GM23338 (cell line): ENCODE results near the gene VGLL4. TPM values are rescaled to one million over a fixed set of nuclear protein-coding genes. Genes with fewer than 3 reads are reported as not detected.

Experiments used
- ATAC-seq: fragments of 200-7000 bp; cut with Tn5 transposase; 3 replicates; pipeline ENCODE4 v1.9.1; 2020
- DNase-seq: peaks from one replicate; pipeline ENCODE4 v3.0.0-alpha.2; 2015; ENCODE audit warnings: low spot score
- H2AFZ ChIP-seq: fragments of 200-600 bp; sonication (generic); 2 replicates; pipeline ENCODE4 v1.8.0; 2016; ENCODE audit warnings: antibody characterized with exemption, mild to moderate bottlenecking, moderate library complexity
- H3F3A ChIP-seq: fragments of 200-600 bp; sonication (generic); replicated peaks from 2 replicates; pipeline ENCODE4 v1.8.0; 2017; ENCODE audit warnings: antibody characterized with exemption, mixed run types, low read depth
- H3K27ac ChIP-seq: fragments of 200-600 bp; sonication (generic); 2 replicates; pipeline ENCODE4 v1.6.1; 2016; ENCODE audit warnings: low read depth
- H3K27me3 ChIP-seq: fragments of 200-600 bp; sonication (generic); 2 replicates; pipeline ENCODE4 v1.8.0; 2016; ENCODE audit warnings: mild to moderate bottlenecking, mixed run types, moderate library complexity; ENCODE audit not compliant: insufficient read depth
- H3K36me3 ChIP-seq: fragments of 200-600 bp; sonication (generic); 2 replicates; pipeline ENCODE4 v1.8.0; 2016; ENCODE audit warnings: mild to moderate bottlenecking; ENCODE audit not compliant: insufficient read depth
- H3K4me1 ChIP-seq: fragments of 200-600 bp; sonication (generic); 2 replicates; pipeline ENCODE4 v1.8.0; 2016; ENCODE audit warnings: mild to moderate bottlenecking, moderate library complexity; ENCODE audit not compliant: insufficient read depth
- H3K4me2 ChIP-seq: fragments of 200-600 bp; sonication (generic); 2 replicates; pipeline ENCODE4 v1.7.1; 2017; ENCODE audit warnings: mixed run types
- H3K4me3 ChIP-seq: fragments of 200-600 bp; sonication (generic); 2 replicates; pipeline ENCODE4 v1.6.1; 2016; ENCODE audit warnings: mixed run types
- H3K79me2 ChIP-seq: fragments of 200-600 bp; sonication (generic); replicated peaks from 2 replicates; pipeline ENCODE4 v1.8.0; 2017; ENCODE audit warnings: mild to moderate bottlenecking; ENCODE audit not compliant: insufficient read depth
- H3K9me2 ChIP-seq: fragments of 200-600 bp; sonication (generic); 2 replicates; pipeline ENCODE4 v1.8.0; 2017; ENCODE audit not compliant: insufficient read depth
- H4K20me1 ChIP-seq: fragments of 200-600 bp; sonication (generic); replicated peaks from 2 replicates; pipeline ENCODE4 v1.8.0; 2017; ENCODE audit warnings: mild to moderate bottlenecking; ENCODE audit not compliant: insufficient read depth
- H3K27ac Mint-ChIP-seq: 2 replicates; pipeline ENCODE4 v1.8.0; 2020; ENCODE audit warnings: inconsistent platforms, mild to moderate bottlenecking, moderate library complexity, mixed read lengths
- H3K27me3 Mint-ChIP-seq: 3 replicates; pipeline ENCODE4 v1.8.0; 2022; ENCODE audit warnings: low read depth, mild to moderate bottlenecking, moderate library complexity, mixed read lengths, inconsistent platforms; ENCODE audit not compliant: insufficient read depth, poor library complexity
- H3K36me3 Mint-ChIP-seq: 3 replicates; pipeline ENCODE4 v1.8.0; 2021; ENCODE audit warnings: low read depth, mild to moderate bottlenecking, inconsistent platforms, moderate library complexity, mixed read lengths
- H3K4me1 Mint-ChIP-seq: 3 replicates; pipeline ENCODE4 v1.8.0; 2020; ENCODE audit warnings: mild to moderate bottlenecking, inconsistent platforms, mixed read lengths
- H3K4me3 Mint-ChIP-seq: 3 replicates; pipeline ENCODE4 v1.8.0; 2021; ENCODE audit warnings: moderate library complexity, mild to moderate bottlenecking, inconsistent platforms, mixed read lengths
- H3K9me3 Mint-ChIP-seq: 3 replicates; pipeline ENCODE4 v1.8.0; 2020; ENCODE audit warnings: moderate library complexity, mild to moderate bottlenecking, inconsistent platforms, mixed read lengths
- CREB1 ChIP-seq: fragments of 250-450 bp; sonication (Bioruptor Pico); IDR thresholded peaks from 2 replicates; pipeline ENCODE4 v1.5.0; 2020; ENCODE audit warnings: low read depth, mild to moderate bottlenecking, moderate library complexity
- CTCF ChIP-seq, 2 experiments: fragments of 200-600 bp in 1 of 2; sonication (generic) in 1 of 2; conservative IDR thresholded peaks; 2 replicates each; pipeline versions ENCODE4 v1.5.1 to v1.6.1; 2016 to 2017; ENCODE audit warnings: antibody characterized with exemption in 2 of 2, low read depth in 2 of 2, mild to moderate bottlenecking in 2 of 2, moderate library complexity in 1 of 2
- ETS1 ChIP-seq: IDR thresholded peaks from 2 replicates; pipeline ENCODE4 v1.6.1; 2016; ENCODE audit warnings: antibody characterized with exemption
- EZH2 ChIP-seq: fragments of 200-600 bp; sonication (generic); IDR thresholded peaks from one replicate; pipeline ENCODE4 v1.8.0; 2017; ENCODE audit warnings: antibody characterized with exemption, mild to moderate bottlenecking, low read depth; ENCODE audit not compliant: unreplicated experiment
- NANOG ChIP-seq: IDR thresholded peaks from 2 replicates; pipeline ENCODE4 v1.6.1; 2016; ENCODE audit warnings: antibody characterized with exemption, borderline replicate concordance
- POLR2AphosphoS5 ChIP-seq: IDR thresholded peaks from 2 replicates; pipeline ENCODE4 v1.6.1; 2016; ENCODE audit warnings: antibody characterized with exemption, low read depth
- REST ChIP-seq: IDR thresholded peaks from one replicate; pipeline ENCODE4 v1.6.1; 2018; ENCODE audit warnings: antibody characterized with exemption; ENCODE audit not compliant: unreplicated experiment
- STAT1 ChIP-seq: IDR thresholded peaks from one replicate; pipeline ENCODE4 v1.6.1; 2016; ENCODE audit warnings: antibody characterized with exemption; ENCODE audit not compliant: unreplicated experiment
- ZNF114 ChIP-seq: fragments of 250-450 bp; sonication (Bioruptor Pico); IDR thresholded peaks from 2 replicates; pipeline ENCODE4 v1.5.0; 2020; ENCODE audit warnings: mild to moderate bottlenecking, moderate library complexity
- ZNF331 ChIP-seq: fragments of 250-450 bp; sonication (Bioruptor Pico); IDR thresholded peaks from 2 replicates; pipeline ENCODE4 v1.5.0; 2020; ENCODE audit warnings: low read depth, mild to moderate bottlenecking, moderate library complexity
- ZNF462 ChIP-seq: fragments of 250-450 bp; sonication (Bioruptor Pico); IDR thresholded peaks from 2 replicates; pipeline ENCODE4 v1.5.0; 2020; ENCODE audit warnings: mild to moderate bottlenecking, moderate library complexity
- polyA plus RNA-seq: library from polyadenylated mRNA; unstranded; fragments of >200 nt; fragmentation: Nextera tagmentation; extraction: Ambion mirVana; gene quantifications from 2 replicates; pipeline ENCODE4 v1.2.1, GENCODE V29; 2016
- total RNA-seq: library from RNA; depleted of rRNA; stranded (reverse); fragments of >200 nt; shearing (Covaris generic); gene quantifications from 2 replicates; pipeline ENCODE4 v1.2.3, GENCODE V29; 2014

VGLL4 gene
- total and polyA plus RNA-seq, 2 experiments from 2014 or later, result 20.8 to 45.9 TPM

GRCh38 chr3:11558002-11558401 is 85.7 kb downstream of the VGLL4 start:
- Mint-ChIP-seq H3K9me3 (no peaks in the 10 kb centered on the region; the same call in 2 of the 3 replicates), H3K4me3 (no peak overlapping the region; the same call in 2 of the 3 replicates), H3K27me3 (peaks cover 12% of the 10 kb centered on the region), H3K36me3 (peaks cover 20% of the 10 kb centered on the region; the same call in 2 of the 3 replicates), H3K27ac (no peak overlapping the region), H3K4me1 (peaks cover 14% of the 10 kb centered on the region)
- Histone ChIP-seq H3K79me2 (peaks cover 11% of the 10 kb centered on the region), H3K4me1 (no peaks in the 10 kb centered on the region; the same call in 1 of the 2 replicates), H3K36me3 (no peaks in the 10 kb centered on the region), H2AFZ (no peak overlapping the region), H3K4me2 (no peak overlapping the region), H3F3A (no peaks in the 10 kb centered on the region), H3K27ac (no peak overlapping the region), H4K20me1 (peaks cover 12% of the 10 kb centered on the region; the same call in 1 of the 2 replicates), H3K4me3 (no peak overlapping the region), H3K9me2 (no peaks in the 10 kb centered on the region), H3K27me3 (no peaks in the 10 kb centered on the region)
- no peak for ATAC-seq
- TF ChIP-seq CREB1 (CRISPR knock-in tag) (no peak), STAT1 (no peak), REST (no peak), CTCF (conservative IDR thresholded peaks at IDR 0.05; ENCODE audit: low read depth in 2 of 2) (no peak), ZNF114 (CRISPR knock-in tag) (no peak), ZNF462 (CRISPR knock-in tag) (no peak), NANOG (no peak), POLR2AphosphoS5 (no peak), ETS1 (no peak), EZH2 (no peak), ZNF331 (no peak)
- DNase-seq, result no peak
